Anterior cingulate cortex (tissue), 58 donors: ENCODE results near the gene SMARCA1.
"Not testable (repeated sequence)": the region's sequence is repeated elsewhere in the genome, so short reads cannot be mapped to it uniquely, and the experiment has no call there.

Source experiments
- DNase-seq, 58 donors: peaks; one replicate each; lab custom pipeline; 2025; lab: John Stamatoyannopoulos, UW

The SMARCA1 gene

GRCh38 chrX:129523079-129523911 is at the start of gene SMARCA1:
SMARCA1 (minus strand) TSS chrX:129523490; CDS start chrX:129523370, 120 bp downstream.
- peak in 50 of 58 donors; percentile 1 to 47 (median 20) for DNase-seq

- DNase-seq, result no peak
Observed at GRCh38 chrX:129572422-129572821, 49.1 kb upstream of the SMARCA1 start.

DNA sequence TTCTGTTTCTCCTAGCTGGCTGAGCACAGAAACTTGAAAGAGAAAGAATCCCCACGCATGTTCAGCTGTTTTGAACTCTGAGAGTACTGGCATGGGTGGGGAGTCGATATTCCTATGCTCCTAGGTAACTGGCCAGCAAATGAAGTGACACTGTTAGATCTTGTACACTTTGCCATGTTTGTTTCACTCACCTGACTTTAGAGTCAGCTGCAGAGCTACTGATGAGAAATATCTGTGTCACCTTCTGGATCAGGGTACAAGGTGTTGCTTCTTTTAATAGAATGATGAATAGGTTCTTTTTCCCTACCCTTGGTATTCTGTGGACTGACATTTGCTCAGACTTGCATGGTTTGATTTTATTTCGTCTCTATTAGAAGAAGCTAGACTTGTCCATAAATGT is 45.1 kb upstream of the SMARCA1 start:
- no peak for DNase-seq

- no peak for DNase-seq
Observed at GRCh38 chrX:129566073-129566472, 42.8 kb upstream of the SMARCA1 start.

- no peak for DNase-seq
Observed at GRCh38 chrX:129565046-129565650, 41.9 kb upstream of the SMARCA1 start.

DNA sequence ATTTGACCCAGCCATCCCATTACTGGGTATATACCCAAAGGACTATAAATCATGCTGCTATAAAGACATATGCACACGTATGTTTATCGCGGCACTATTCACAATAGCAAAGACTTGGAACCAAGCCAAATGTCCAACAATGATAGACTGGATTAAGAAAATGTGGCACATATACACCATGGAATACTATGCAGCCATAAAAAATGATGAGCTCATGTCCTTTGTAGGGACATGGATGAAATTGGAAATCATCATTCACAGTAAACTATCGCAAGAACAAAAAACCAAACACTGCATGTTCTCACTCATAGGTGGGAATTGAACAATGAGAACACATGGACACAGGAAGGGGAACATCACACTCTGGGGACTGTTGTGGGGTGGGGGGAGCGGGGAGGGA is 41.1 kb upstream of the SMARCA1 start:
- DNase-seq, result not testable (repeated sequence)

DNA sequence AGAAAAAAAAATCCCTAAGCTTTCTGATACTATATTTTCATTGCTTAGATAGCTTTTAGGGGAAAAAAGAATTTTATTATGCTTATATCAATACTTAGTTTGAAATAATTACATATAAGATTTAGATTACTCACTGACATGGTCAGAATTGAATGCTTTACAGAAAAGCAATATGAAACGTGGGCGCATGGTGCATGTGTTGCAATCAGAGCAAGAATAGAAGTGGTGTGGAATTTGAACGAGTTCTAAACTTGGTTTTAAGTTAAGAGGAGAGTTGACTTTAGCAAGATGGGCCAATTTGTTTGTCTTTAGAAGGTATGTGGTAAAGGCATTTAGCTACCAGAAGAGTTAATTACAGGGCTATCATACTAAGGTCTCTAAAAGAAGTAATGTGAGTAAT is 38.2 kb upstream of the SMARCA1 start:
- no peak for DNase-seq

DNA sequence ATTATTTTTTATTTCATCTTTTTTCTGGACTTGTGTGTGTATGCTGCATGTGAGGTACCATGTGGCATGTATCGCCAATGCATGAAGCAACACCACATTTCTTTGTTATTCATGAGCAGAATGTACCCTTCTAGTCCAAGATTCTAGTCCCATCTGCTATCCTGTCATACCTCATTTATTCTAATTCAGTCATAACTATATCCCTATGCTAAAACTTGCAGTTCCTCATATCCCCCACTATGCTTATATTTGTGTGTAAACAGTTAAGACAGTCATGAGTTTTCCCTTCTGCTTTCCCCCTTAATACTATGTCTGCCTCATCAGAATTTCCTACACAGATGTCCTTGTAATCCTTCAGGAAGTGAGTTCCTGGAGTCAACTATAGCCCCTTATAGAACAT is 36.5 kb upstream of the SMARCA1 start:
- DNase-seq, result no peak

DNA sequence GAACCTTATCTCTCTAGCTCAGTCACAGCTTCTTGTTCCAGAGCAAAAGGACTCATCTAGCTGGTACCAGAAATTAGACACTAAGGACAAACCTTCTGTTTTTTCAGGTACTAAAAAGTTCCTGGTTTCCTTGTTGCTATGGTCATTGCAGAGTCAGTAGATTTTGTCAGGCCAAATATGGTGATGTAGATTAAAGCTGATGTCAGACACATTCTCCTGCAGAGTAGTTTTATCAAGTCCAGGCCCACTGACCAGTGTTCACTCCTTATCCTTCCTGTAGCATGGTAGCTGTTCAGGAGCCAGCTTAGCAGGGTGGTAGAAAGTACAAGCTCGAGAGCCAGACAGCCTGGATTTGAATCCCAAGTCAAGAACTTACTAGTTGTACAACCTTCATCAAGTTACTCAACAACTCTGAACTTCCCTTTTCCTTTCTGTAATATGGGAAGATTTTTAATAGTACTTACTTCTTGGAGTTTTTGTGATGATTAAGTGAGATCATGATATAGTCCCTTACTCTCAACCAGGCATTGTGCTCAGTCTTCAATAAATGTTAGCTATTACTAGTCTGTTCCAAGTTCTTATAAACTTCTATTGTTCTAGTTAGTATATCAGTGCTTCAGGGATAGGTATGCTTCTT is 34.7 kb upstream of the SMARCA1 start:
- DNase-seq, result no peak

DNA sequence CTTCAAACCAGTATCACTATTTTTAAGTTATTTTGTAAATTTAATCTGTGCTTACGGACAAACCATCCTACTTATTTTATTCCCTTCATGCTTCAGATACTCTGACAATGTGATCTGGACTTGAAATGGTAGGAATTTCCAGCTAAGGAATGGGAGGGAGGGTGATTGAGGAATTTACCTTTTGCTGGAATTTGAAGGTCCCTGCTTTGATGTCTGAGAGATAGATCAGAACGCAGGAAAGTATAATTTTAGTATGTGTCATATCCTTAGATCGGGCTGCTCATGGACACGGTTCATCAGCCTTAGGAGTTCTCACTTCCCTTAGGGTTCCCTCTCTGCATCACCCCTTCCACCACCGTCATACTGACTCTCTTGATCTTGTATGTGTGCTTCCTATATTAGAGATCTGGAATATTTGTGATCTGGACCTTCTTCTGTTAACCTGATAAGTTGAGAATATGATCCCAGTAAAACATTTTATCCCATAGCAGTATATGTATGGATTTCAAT is 33.6 kb upstream of the SMARCA1 start:
- no peak for DNase-seq

DNA sequence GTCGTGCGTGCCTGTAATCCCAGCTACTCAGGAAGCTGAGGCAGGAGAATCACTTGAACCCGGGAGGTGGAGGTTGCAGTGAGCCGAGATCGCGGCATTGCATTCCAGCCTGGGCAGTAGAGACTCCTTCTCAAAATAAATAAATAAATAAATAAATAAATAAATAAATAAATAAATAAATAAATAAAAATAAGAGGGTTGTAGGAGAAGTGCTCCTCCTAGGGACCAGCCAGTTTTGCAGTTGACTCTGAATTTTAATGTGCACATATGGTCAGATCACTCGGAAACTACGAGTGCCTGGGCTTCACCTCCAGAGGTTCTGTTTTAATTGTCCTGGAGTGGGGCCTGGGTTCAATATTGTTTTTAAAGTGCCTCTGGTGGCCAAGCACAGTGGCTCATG is 31.5 kb upstream of the SMARCA1 start:
- not testable (repeated sequence) for DNase-seq

- no peak for DNase-seq
Observed at GRCh38 chrX:129553619-129554288, 30.5 kb upstream of the SMARCA1 start.

DNA sequence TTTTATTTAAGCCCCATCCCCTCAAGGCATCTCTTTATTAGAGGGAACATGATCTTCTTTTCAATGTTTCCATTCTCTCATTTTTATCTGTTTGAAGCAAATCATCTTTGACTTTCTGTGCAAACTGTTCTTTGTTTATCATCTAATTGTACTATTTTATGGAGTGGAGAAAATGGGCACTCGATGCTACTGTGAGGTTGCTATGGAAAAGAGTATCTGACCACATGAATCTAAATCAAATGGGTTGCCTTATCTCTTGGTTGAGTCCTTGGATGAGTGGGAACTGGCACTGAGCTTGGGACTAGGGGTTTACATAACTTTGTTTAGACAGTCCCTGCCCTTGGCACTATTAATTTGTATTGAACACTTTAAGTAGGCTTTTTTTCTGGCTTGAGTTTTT is 25.8 kb upstream of the SMARCA1 start:
- no peak for DNase-seq

DNA sequence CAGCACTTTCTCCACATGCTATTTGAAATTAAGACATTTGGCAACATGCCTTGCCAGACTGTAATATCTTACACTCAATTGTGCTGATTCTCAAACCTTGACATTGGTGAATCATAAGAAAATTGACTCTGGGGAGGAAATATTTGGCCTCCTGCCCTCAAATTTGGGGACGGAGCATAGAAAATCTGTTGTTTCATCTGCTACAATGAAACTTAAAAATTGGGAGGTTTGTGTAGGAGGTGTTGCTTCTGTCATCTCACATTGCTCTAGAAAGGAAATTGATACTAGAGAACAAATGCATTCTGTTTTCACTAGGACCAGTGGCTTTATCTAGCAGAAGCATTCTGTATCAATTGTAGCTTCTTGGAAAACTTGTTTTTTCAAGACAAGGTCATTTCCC is 22.1 kb upstream of the SMARCA1 start:
- DNase-seq, result no peak

DNA sequence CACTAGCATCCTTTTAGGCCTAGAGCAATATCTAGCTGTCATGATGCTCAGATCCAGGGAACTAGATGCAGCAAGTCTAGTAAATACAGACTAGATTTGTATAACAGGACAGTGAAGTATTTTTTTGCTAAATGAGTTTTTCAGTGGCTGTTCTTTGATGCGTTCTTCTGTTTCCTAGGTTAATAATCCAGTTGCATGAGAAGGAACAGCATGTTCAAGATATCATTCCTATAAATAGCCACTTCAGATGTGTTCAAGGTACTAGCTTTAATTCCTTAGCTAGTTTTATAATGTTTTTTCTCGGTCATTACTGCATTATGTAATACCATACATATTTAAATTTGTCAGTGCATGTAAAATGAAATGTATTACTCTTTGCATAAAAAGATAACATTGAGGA is 21.5 kb upstream of the SMARCA1 start:
- DNase-seq, result no peak

DNA sequence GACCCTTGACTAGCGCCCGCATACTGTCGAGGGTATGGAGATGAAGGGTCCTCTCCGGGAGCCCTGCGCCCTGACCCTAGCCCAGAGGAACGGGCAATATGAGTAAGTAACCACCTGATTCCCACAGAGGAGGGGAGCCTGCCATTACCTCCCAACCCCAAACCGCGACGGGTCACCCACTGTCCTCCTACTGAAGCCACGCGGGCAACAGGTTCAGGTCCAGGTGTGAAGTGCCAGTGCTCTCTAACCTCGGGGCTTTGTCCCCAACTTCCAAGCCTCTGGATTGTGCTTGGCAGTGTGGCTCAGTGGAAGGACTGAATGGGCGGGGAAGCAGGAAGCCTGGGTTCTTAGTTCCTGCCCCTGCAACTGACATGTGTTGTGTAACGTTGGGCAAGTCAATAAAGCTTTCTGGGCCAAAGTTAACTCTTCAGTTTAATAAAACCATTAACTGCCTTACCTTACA is 17.5 kb upstream of the SMARCA1 start:
- DNase-seq, result peak in 9 of 58 donors; percentile 0 to 41 (median 3)

DNA sequence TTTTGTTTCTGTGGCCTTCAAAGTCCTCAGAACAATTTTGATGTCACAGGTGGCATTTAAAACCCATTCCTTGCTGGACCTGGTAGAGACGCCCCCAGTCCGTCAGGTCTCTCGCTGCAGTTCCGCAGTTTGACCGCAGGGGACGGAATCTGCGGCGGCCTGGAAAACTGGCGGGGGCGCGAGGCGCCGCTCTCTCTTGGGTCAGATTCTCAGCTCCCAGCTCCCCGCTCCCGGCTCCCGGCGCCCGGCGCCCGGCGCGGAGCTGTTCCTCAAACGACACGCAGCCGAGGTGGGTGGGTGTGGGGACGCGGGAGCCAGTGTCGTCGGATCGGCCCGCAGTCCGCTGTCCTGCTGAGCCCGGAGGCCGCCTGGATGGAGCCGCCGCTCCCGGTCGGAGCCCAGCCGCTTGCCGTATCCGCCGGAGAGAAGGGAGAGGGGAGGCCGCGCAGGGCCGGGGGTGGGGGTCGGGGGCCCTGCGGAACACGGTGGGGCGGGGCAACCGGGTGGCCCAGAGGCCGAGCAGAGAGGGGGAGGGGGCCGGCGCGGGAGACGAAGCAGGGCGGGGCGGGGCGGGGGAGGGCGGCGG is 16.9 kb upstream of the SMARCA1 start, which contains the start of gene OCRL:
OCRL (plus strand) TSS at position 192 of the 586 bp plus-strand sequence; CDS start at position 373, 181 bp downstream.
- peak in 56 of 58 donors; percentile 0 to 68 (median 33) for DNase-seq

DNA sequence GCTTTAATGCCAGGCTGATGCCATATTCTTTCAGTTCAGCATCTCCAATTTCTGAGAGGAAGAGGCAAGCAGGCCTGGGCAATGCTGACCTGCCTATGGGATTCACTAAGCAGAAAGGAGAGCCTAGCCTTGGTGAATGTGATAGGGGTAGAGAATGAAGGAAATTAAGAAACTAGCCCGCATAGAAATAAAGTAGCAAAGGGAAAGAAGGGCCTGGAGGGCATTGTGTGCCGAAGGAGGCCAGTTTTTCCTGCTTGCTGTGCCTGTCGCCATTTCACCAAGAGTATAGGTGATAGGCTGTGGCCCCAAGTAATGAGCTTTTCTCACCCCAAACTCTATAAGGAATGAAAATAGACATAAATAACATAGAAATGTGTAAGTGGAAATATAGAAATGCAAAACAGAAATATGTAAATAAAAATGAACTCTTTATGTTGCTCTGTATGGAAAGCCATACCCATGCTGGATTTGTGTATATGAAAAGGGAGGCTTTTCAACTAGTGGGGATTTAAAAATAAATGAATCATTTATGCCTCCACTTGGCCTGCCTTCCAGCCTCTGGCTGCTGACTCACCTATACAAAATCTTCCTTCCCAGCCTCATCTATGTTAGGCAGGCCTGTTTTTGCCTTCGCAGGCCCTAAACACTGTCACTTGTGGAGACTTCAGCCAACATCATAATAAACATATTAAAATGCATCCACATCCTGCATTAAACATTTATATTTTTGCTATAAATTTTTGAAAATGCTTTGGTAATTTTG is 11.7 kb upstream of the SMARCA1 start:
- no peak for DNase-seq

DNA sequence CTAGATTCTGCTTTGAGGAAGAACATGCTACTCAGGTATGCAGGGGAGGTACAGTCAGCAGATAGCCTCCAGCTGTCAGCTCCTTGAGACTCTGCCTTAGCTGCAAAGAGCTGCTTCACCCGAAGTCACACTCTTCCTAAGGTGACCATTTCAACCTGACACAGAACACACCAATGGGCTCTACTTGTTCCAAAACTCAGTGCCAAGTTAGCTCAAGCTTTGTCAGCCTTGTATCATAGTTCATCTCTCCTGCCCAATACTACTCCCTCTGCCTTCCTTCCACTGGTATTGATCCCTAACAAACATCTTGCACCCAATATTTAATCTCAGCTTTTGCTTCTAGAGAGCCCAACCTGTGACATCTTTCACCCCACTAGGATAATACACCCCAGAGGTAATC is 7.8 kb upstream of the SMARCA1 start:
- DNase-seq, result no peak
